ENCODE measurements around the gene KIF4B. TPM values are rescaled to one million over a fixed set of nuclear protein-coding genes. Genes with fewer than 3 reads are reported as not detected.

The KIF4B gene
- total RNA-seq, 1 experiment from 2014 or later = 0.07 TPM

DNA sequence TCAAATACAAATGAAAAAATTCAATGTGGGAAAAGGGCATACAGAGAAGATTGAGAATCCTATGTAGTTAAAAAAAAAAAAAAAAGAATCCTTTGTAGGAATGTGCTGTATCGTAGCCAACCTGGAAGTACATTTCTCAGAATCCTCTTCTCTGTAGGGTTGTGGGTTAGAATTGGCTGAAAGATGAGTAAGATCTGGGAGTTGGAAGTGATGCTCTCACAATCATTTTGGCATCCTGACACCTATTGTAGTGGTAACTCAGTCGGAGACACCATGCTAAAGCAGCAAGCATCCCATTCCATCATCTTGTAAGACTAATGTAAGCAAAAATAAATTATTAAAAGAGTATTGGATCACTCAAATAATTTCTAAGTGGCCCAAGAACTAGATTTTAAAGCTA, 42.1 kb upstream of the KIF4B start:
- no peaks in the 10 kb centered on the region for H4K20me1 ChIP-seq (ENCODE audit: control insufficient read depth, insufficient read depth, insufficient read length)
- DNase-seq = no peak

More for the DNA sequence above, 42.1 kb upstream of the KIF4B start:
- Histone ChIP-seq H3K4me2 (ENCODE audit: insufficient read depth, insufficient read length, low read length) (no peak overlapping the region), H3K27ac (ENCODE audit: insufficient read length, low read depth, low read length) (no peak overlapping the region), H4K91ac (ENCODE audit: insufficient read length, low read depth, low read length) (no peak overlapping the region), H3K79me1 (ENCODE audit: insufficient read depth, low read depth, low read length, poor library complexity, severe bottlenecking) (no peaks in the 10 kb centered on the region), H3K4ac (ENCODE audit: low read depth, low read length) (no peak overlapping the region), H3T11ph (ENCODE audit: low read length) (no peak overlapping the region), H3K56ac (ENCODE audit: insufficient read length, low read depth, low read length) (no peak overlapping the region), H2BK12ac (ENCODE audit: insufficient read length, low read depth, low read length) (no peak overlapping the region), H4K5ac (ENCODE audit: insufficient read length, low read depth, low read length) (no peak overlapping the region), H3K23ac (ENCODE audit: insufficient read length, low read depth, low read length) (no peak overlapping the region), H2AFZ (ENCODE audit: low read length) (no peak overlapping the region), H2BK15ac (ENCODE audit: low read depth, low read length) (no peak overlapping the region), H2BK120ac (ENCODE audit: low read depth, low read length, poor library complexity, severe bottlenecking) (no peak overlapping the region), H3K79me2 (ENCODE audit: insufficient read depth, low read length) (no peaks in the 10 kb centered on the region), H3K23me2 (ENCODE audit: insufficient read length, low read depth, low read length, poor library complexity, severe bottlenecking) (no peaks in the 10 kb centered on the region), H3K4me1 (ENCODE audit: insufficient read depth, low read length) (no peaks in the 10 kb centered on the region), H2AK5ac (ENCODE audit: insufficient read length, low read length) (no peak overlapping the region), H2BK20ac (ENCODE audit: low read depth, low read length, poor library complexity, severe bottlenecking) (no peak overlapping the region), H3K18ac (ENCODE audit: insufficient read length, low read depth, low read length) (no peak overlapping the region), H4K8ac (replicated peaks; ENCODE audit: insufficient read length, low read depth, low read length) (no peak overlapping the region), H3K14ac (ENCODE audit: insufficient read depth, low read length) (no peak overlapping the region), H3K9ac (ENCODE audit: extremely low read depth, insufficient read length, low read length) (no peak overlapping the region), H3K27me3 (ENCODE audit: insufficient read depth, low read length) (no peaks in the 10 kb centered on the region), H2BK5ac (ENCODE audit: insufficient read length, low read length) (no peak overlapping the region), H3K9me3 (ENCODE audit: control insufficient read depth, low read depth, low read length) (no peaks in the 10 kb centered on the region)
- H3K27me3 Mint-ChIP-seq (ENCODE audit: low read depth) = no peaks in the 10 kb centered on the region
- H3K9me3 Mint-ChIP-seq = no peaks in the 10 kb centered on the region
- TF ChIP-seq, protein P1, sequence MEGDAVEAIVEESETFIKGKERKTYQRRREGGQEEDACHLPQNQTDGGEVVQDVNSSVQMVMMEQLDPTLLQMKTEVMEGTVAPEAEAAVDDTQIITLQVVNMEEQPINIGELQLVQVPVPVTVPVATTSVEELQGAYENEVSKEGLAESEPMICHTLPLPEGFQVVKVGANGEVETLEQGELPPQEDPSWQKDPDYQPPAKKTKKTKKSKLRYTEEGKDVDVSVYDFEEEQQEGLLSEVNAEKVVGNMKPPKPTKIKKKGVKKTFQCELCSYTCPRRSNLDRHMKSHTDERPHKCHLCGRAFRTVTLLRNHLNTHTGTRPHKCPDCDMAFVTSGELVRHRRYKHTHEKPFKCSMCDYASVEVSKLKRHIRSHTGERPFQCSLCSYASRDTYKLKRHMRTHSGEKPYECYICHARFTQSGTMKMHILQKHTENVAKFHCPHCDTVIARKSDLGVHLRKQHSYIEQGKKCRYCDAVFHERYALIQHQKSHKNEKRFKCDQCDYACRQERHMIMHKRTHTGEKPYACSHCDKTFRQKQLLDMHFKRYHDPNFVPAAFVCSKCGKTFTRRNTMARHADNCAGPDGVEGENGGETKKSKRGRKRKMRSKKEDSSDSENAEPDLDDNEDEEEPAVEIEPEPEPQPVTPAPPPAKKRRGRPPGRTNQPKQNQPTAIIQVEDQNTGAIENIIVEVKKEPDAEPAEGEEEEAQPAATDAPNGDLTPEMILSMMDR (conservative IDR thresholded peaks at IDR 0.05) = no peak
- H3K4me1 Mint-ChIP-seq = no peaks in the 10 kb centered on the region
- H3K27ac Mint-ChIP-seq = no peak overlapping the region
- H3K4me3 Mint-ChIP-seq = no peak overlapping the region
- WGBS (ENCODE audit: extremely low coverage, insufficient read length, low lambda C conversion rate) = no CpG with 5 or more reads among the region's 2 CpGs
- peaks cover 5 to 14% (median 12%) of the 10 kb centered on the region in 3 experiments; a peak in 6 of 7 replicates for H3K36me3 Mint-ChIP-seq (ENCODE audit: insufficient read depth in 1 of 3, low read depth in 3 of 3)

Data from H9 (cell line).